ENCODE measurements around the gene SNX30.

GRCh38 chr9:112811518-112811917 is 61.0 kb downstream of the SNX30 start:
- no peak for TF ChIP-seq TAF1 (IDR thresholded peaks at IDR 0.05; ENCODE audit: low read depth)
- no peak for TF ChIP-seq YY1 (IDR thresholded peaks at IDR 0.05; ENCODE audit: low read depth)
- no peak for TF ChIP-seq EP300 (IDR thresholded peaks at IDR 0.05; ENCODE audit: borderline replicate concordance)
- TF ChIP-seq MAX (IDR thresholded peaks at IDR 0.05) = no peak
- no peak for TF ChIP-seq NFIC (IDR thresholded peaks at IDR 0.05)

Data from Ishikawa (cell line).